Measurements from ENCODE around the gene ABCD3.
"Not testable (repeated sequence)": the region's sequence is repeated elsewhere in the genome, so short reads cannot be mapped to it uniquely, and the experiment has no call there.

The ABCD3 gene

GRCh38 chr1:94553931-94554330 lies 135.7 kb downstream of the ABCD3 start:
- DNase-seq = no peak

GRCh38 chr1:94554580-94554979 lies 136.4 kb downstream of the ABCD3 start:
- no peak for DNase-seq

DNA sequence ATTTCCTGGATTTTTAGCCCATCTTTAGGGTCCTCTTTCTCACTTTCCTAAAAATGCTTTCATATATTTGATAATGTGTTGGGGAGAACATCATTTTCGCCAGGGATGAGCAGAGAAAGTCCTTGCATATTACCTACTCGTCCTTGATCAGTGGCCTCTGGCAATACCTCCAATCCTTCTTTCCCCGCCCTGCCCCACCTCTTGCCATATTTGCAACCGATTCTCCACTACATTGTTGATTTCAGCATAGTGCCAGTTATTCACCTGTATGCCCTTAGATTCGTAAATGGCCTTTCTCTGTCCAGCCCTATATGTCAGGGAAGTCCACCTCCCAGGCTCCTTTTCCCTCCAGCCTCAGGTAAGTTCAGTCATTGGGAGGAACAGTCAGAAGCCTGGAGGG lies 136.9 kb downstream of the ABCD3 start:
- DNase-seq = no peak

DNA sequence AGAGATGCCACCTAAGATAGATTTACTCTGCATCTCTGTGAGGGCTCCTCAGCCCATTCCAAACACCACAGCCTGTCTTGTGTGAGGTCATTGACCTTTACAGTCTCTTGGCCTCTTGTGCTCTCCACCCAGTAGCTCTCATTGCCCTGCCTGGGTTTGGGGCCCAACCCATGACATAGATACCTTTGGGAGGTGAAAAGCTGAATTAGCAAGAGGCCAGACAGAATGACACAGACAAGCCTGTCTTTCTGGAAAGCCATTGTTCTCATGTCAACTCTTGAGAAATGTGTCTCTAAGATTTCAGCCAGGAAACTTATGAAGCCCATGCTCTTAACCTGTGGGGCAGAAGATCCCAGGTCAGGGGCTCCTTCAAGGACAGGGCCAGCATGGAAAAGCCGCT lies 141.7 kb downstream of the ABCD3 start:
- no peak for DNase-seq

GRCh38 chr1:94560333-94560732 lies 142.1 kb downstream of the ABCD3 start:
- DNase-seq = no peak

GRCh38 chr1:94562519-94563260 lies 144.5 kb downstream of the ABCD3 start:
- no peak for DNase-seq

DNA sequence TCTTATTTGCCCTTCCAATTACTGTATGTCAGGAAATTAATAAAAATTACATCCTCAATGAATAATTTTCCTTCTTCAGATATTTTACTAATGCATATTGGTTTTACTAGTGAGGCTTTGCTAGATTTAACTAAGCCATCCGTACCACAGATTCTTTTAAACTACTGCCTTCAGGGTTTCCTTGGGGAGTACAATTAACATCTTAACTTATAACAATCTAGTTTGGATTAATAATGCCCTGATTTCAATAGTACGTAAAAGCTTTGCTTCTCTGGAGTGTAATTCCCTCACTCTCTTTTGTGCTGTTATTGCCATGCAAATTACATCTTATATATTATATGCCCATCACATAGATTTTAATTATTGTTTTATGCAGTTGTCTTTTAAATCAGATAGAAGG lies 147.7 kb downstream of the ABCD3 start:
- DNase-seq = no peak

- not testable (repeated sequence) for DNase-seq
Measured at GRCh38 chr1:94566436-94566835, 148.2 kb downstream of the ABCD3 start.

GRCh38 chr1:94567975-94568607 lies 149.9 kb downstream of the ABCD3 start:
- DNase-seq = not testable (repeated sequence)
